Endometrial microvascular endothelial cells (primary cell): ENCODE measurements around the gene CDIP1. TPM values are rescaled to one million over a fixed set of nuclear protein-coding genes. Genes with fewer than 3 reads are reported as not detected.

ENCODE experiments used
- in situ Hi-C: cut with HindIII; loops from 2 replicates; pipeline ENCODE4 v1.10.0; 2017; ENCODE audit warnings: low sequenced_read_pairs, low pct_unique_long_range_greater_than_20kb; ENCODE audit errors: inconsistent ontology term
- total RNA-seq: library from RNA; depleted of rRNA; stranded (reverse); fragments of >200 nt; gene quantifications from one replicate; pipeline ENCODE4 v1.2.3, GENCODE V29; 2015; ENCODE audit errors: inconsistent ontology term

CDIP1 gene
- total RNA-seq, 1 donor from 2014 or later: 14.3 TPM

DNA sequence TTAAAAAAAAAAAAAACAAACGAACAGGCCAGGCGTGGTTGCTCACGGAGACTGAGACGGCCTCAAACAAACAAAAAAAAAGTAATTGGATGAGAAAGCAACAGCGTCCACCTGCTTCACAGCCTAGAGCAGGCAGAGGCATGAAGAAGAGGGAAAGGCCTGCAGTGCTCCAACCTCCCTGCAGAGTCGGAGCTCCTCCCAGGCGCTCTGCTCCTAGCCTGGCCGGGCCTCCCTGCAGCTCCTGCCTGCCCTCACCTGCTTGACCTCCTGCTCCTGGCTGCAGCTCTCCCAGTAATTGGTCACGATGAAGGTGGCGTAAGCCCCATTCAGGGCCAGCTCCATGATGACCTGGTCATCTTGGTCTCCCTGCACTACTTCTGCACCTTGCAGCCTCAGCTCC lies 69.6 kb downstream of the CDIP1 start:
- in situ Hi-C loops: no loop called here

DNA sequence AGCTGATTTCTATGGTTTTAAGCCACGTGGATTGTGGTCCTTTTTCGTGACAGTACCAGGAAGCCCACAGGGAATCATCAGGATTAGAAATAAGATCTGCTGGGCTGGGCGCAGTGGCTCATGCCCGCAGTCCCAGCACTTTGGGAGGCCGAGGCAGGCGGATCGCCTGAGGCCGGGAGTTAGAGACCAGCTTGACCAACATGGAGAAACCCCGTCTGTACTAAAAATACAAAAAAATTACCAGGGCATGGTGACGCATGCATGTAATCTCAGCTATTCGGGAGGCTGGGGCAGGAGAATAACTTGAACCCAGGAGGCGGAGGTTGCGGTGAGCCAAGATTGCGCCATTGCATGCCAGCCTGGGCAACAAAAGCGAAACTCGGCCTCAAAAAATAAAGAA lies 70.7 kb downstream of the CDIP1 start:
- in situ Hi-C loops: no loop called here

DNA sequence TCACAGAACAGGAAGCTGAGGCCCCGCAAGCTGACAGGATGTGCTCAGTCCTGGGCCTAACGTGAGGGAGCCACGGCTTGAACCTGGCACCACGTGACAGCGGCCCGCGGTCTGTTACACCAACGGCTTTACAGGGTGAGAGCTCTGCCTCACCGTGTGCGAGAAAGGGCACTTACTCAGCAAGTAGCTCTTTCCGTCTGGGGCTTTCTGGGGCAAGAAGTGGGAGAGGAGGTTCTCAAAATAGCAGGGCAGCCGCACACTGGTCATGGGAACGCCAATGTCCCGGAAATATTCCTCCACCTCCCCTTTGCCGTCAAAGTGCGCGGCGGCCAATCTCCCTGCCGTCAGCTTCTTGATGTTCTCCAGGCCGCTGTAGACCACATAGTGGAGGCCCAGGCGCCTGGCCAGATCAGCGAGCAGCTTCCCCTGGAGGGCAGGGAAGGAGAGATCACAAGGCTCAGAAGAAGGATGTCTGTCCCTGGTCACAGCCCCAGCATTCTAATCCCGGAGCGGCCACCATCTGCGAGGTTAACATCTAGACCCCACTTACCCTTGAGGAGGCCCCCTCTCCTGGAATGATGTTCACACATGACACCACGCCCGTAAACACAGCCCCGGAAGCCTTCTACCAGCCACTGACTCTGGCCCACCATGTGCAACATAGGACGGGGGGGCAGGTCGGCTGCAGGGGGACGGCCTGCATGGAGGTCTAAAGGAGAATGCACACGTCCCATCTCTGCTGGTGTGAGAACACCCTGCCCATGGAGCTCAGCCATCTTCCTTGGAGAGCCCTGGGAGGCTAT lies 72.4 kb downstream of the CDIP1 start:
- in situ Hi-C loops: no loop called here

DNA sequence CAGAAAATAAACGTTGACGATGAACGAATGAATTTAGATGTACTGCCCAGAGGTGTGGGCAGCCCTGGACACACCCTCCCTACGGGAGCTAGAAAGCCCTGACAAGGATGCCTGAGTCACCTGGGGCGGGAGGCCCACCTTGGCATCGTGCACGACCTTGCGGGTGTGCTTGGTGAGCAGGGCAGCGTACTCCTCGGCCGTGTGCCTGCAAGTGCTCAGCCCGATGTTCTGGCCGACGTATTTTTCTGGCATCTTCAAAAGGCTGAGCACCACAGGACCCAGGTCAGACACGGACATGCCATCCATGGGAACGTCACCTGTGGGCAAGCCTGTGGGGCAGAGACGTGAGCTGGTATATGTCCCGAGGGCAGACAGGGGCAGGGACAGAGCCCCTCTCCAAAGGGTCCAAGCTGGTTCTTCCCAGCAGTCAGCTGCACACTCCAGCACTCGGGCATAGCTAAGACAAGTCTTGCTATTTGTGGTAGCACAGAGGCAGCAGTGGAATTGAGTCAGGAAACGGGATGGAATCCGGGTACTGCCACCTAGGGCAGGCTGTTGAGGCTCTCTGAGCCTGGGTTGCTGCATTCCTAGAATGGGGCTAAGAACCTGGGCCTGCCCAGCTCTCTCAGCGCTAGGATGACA lies 74.9 kb downstream of the CDIP1 start:
- in situ Hi-C loops: no loop called here

DNA sequence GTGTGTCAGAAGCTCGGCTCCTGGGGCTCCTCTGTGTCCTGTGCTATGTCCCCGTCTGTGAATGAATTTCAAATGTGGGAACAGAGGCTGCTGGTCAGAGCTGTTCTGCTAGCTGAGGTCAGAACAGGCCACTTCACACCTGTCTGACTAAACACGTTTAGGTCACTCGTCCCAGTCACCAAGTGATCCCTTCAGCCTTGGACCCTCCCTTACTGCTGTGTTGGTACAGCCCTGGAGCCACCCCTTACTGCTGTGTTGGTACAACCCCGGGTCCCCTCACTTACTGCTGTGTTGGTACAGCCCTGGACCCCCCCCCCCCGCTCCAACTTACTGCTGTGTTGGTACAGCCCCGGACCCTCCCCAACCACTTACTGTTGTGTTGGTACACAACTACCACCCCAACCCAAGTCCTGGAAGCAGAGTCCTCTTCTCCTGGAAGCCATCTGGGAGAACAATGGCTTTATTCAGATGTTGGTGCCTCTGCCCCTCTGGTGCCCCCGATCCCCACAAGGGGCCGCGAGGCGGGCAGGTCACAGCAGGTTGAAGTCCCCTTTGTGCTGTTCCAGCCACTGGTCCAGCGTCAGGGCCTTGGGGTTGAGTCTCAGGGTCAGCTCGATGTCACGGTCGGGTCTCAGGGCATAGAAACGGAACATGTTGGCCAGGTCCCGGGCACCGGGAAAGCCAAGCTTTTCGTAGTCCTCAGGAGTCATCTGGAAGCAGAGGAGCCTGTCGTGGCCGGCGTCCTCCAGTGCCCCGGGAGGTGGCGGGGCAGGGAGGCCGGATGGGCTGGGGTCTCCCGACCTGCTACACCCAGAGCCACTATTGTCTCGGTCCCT lies 77.1 kb downstream of the CDIP1 start:
- in situ Hi-C loops: no loop called here

DNA sequence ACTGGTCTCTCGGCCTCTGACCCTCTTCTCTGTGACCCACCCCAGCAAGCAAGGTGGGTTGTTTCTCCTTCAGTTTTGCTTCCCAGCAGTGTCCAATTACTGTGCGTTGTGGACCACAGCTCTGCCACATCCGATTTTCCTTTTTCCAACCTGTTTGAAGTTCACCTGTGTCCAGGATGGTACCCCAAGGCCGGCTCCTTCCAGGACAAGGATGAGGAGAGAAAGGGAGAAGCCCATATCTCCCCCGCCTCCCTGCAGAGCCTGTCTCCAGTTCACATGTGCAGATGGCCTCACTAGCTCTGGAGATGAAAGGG lies 77.7 kb downstream of the CDIP1 start:
- in situ Hi-C loops: no loop called here

Other genes starting within 250 kb of the CDIP1 start
- 2.8 TPM for gene GLIS2, start 222.7 kb downstream of the CDIP1 start, total RNA-seq
- 39.7 TPM for gene PAM16, start 187.5 kb downstream of the CDIP1 start, total RNA-seq
- 0.09 TPM for gene VASN, start 166.9 kb downstream of the CDIP1 start, total RNA-seq
- gene CORO7, start 122.2 kb downstream of the CDIP1 start, total RNA-seq: 28.6 TPM
- gene DNAJA3, start 112.9 kb downstream of the CDIP1 start, total RNA-seq: 48.5 TPM
- 96.9 TPM for gene NMRAL1, start 64.1 kb downstream of the CDIP1 start, total RNA-seq
- 103 TPM for gene HMOX2, start 62.4 kb downstream of the CDIP1 start, total RNA-seq
- gene C16orf96, start 17.6 kb upstream of the CDIP1 start, total RNA-seq: not detected
- gene UBALD1, start 76.1 kb upstream of the CDIP1 start, total RNA-seq: 2.5 TPM
- gene MGRN1, start 86.1 kb upstream of the CDIP1 start, total RNA-seq: 52.2 TPM
- 23.7 TPM for gene NUDT16L1, start 154.8 kb upstream of the CDIP1 start, total RNA-seq
- gene ANKS3, start 195.5 kb upstream of the CDIP1 start, total RNA-seq: 10.5 TPM
- not detected for gene DNAAF8, start 195.8 kb upstream of the CDIP1 start, total RNA-seq
- gene ZNF500, start 228.4 kb upstream of the CDIP1 start, total RNA-seq: 13.9 TPM
- gene SEPTIN12, start 249.6 kb upstream of the CDIP1 start, total RNA-seq: not detected